Measurements from ENCODE around the gene TMPRSS11A. TPM values are rescaled to one million over a fixed set of nuclear protein-coding genes. Genes with fewer than 3 reads are reported as not detected.

Gene TMPRSS11A
- total and polyA plus RNA-seq, 12 donors = 0.03 TPM; not detected in 11

- intact Hi-C loops (cut with DNase I) = no loop called here
- no peak for DNase-seq
- no peak for TF ChIP-seq CTCF (IDR thresholded peaks at IDR 0.05)
- TF ChIP-seq POLR2A (IDR thresholded peaks at IDR 0.05) = no peak
- Histone ChIP-seq H3K27me3 (no peaks in the 10 kb centered on the region), H3K4me3 (no peak overlapping the region), H3K9me3 (replicated peaks in 1 of 3) (no peaks in the 10 kb centered on the region), H3K27ac (no peak overlapping the region), H3K4me1 (replicated peaks in 1 of 2) (no peaks in the 10 kb centered on the region), H3K36me3 (replicated peaks in 1 of 2) (no peaks in the 10 kb centered on the region)
- WGBS, 4 donors = 73 to 84% (median 80%) methylated on average over 3 of the region's 3 CpGs
Observed at GRCh38 chr4:67911638-67912037, 51.7 kb downstream of the TMPRSS11A start.

- intact Hi-C loops (cut with DNase I) = no loop called here
- WGBS, 4 donors = 69 to 83% (median 76%) methylated on average over 4 of the region's 4 CpGs
- H3K27ac ChIP-seq = no peak overlapping the region
- H3K9me3 ChIP-seq (replicated peaks in 1 of 3) = no peaks in the 10 kb centered on the region
- no peak overlapping the region for H3K4me3 ChIP-seq
- H3K27me3 ChIP-seq = no peaks in the 10 kb centered on the region
- H3K4me1 ChIP-seq (replicated peaks in 1 of 2) = no peaks in the 10 kb centered on the region
- no peak for TF ChIP-seq POLR2A (IDR thresholded peaks at IDR 0.05)
- no peak for TF ChIP-seq CTCF (IDR thresholded peaks at IDR 0.05)
- no peak for DNase-seq
- H3K36me3 ChIP-seq (replicated peaks in 1 of 2) = no peaks in the 10 kb centered on the region
Observed at GRCh38 chr4:67911141-67911540, 52.2 kb downstream of the TMPRSS11A start.

GRCh38 chr4:67910585-67910905, 52.7 kb downstream of the TMPRSS11A start:
- Histone ChIP-seq H3K4me1 (replicated peaks in 1 of 2) (no peaks in the 10 kb centered on the region), H3K4me3 (no peak overlapping the region)
- 5 to 14% (median 7%) methylated on average over 1 of the region's 1 CpG for WGBS, 4 donors

GRCh38 chr4:67909905-67910584, 53.2 kb downstream of the TMPRSS11A start:
- 38 to 59% (median 48%) methylated on average over 6 of the region's 6 CpGs for WGBS, 4 donors
- TF ChIP-seq POLR2A (IDR thresholded peaks at IDR 0.05) (no peak), CTCF (IDR thresholded peaks at IDR 0.05) (peak; percentile 25 to 73 (median 55))
- Histone ChIP-seq H3K27ac (no peak overlapping the region), H3K4me3 (no peak overlapping the region), H3K4me1 (replicated peaks in 1 of 2) (no peaks in the 10 kb centered on the region), H3K27me3 (no peaks in the 10 kb centered on the region), H3K9me3 (replicated peaks in 1 of 3) (no peaks in the 10 kb centered on the region), H3K36me3 (replicated peaks in 1 of 2) (no peaks in the 10 kb centered on the region)
- intact Hi-C loops (cut with DNase I) = no loop called here
- DNase-seq = no peak

More at GRCh38 chr4:67910585-67910905, 52.7 kb downstream of the TMPRSS11A start:
- Histone ChIP-seq H3K27ac (no peak overlapping the region), H3K27me3 (no peaks in the 10 kb centered on the region), H3K9me3 (replicated peaks in 1 of 3) (no peaks in the 10 kb centered on the region), H3K36me3 (replicated peaks in 1 of 2) (no peaks in the 10 kb centered on the region)
- intact Hi-C loops (cut with DNase I) = no loop called here
- TF ChIP-seq POLR2A (IDR thresholded peaks at IDR 0.05) (no peak), CTCF (IDR thresholded peaks at IDR 0.05) (peak in 2 of 6 experiments; percentile 4 to 20)
- DNase-seq = no peak

All from adrenal gland (tissue), 12 donors.